K562 (cell line): ENCODE results near the gene P2RY11.

Experiments
- CBX2 ChIP-seq: fragments of 200-600 bp; sonication (generic); IDR thresholded peaks from one replicate; pipeline ENCODE4 v1.6.1; 2012; ENCODE audit warnings: mild to moderate bottlenecking, low read length, inconsistent platforms; ENCODE audit not compliant: insufficient read depth, poor library complexity, severe bottlenecking
- EZH2 ChIP-seq: IDR thresholded peaks from 2 replicates; pipeline ENCODE4 v1.6.1; 2012; ENCODE audit warnings: low read depth, mild to moderate bottlenecking, inconsistent platforms, low read length, borderline replicate concordance
- MTA2 ChIP-seq: fragments of 450-650 bp; IDR thresholded peaks from 2 replicates; pipeline ENCODE4 v1.6.1; 2016; ENCODE audit warnings: low read depth

DNA sequence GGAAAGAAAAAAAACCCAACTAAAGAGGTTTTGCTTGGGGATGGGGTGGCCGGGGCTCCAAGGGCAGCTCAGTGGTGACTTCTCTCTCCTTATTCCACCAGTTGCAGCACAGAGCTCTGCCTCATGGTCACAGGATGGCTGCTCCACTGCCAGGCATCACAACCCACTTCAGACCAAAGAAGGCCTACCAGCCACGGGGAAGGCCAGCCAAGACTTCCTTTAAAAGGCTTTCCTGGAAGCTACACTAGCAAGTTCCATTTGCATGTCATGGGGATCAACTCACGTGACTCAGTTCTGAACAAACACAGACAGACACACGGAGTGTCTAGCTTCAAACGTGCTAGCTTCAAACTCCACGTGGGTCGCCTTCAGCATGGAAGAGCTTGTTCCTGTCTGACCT, 21.4 kb downstream of the P2RY11 start:
- TF ChIP-seq EZH2 = no peak
- no peak for TF ChIP-seq CBX2
- no peak for TF ChIP-seq MTA2
